BE2C (cell line): ENCODE results near the gene BCL7B.
"Not testable (repeated sequence)": the region's sequence is repeated elsewhere in the genome, so short reads cannot be mapped to it uniquely, and the experiment has no call there.

Experiments used
- DNase-seq: peaks from one replicate; pipeline ENCODE4 v3.0.0-alpha.2; 2020
- H3K27me3 ChIP-seq: fragments of 250-450 bp; sonication (Bioruptor Pico); 2 replicates; pipeline ENCODE4 v1.5.1; 2020; ENCODE audit warnings: mild to moderate bottlenecking
- H3K36me3 ChIP-seq: fragments of 250-450 bp; sonication (Bioruptor Pico); 2 replicates; pipeline ENCODE4 v1.5.1; 2020; ENCODE audit warnings: mild to moderate bottlenecking
- H3K4me1 ChIP-seq: fragments of 250-450 bp; sonication (Bioruptor Pico); 2 replicates; pipeline ENCODE4 v1.5.1; 2020
- H3K4me3 ChIP-seq: 2 replicates; pipeline ENCODE4 v1.5.1; 2011; ENCODE audit warnings: low read depth, low read length
- H3K9me3 ChIP-seq: fragments of 250-450 bp; sonication (Bioruptor Pico); 2 replicates; pipeline ENCODE4 v1.5.1; 2020
- CTCF ChIP-seq: IDR thresholded peaks from 2 replicates; pipeline ENCODE4 v1.5.1; 2012; ENCODE audit warnings: mild to moderate bottlenecking, low read depth, low read length

BCL7B gene

GRCh38 chr7:73537051-73537450, 20.4 kb downstream of the BCL7B start:
- Histone ChIP-seq H3K4me3 (no peak overlapping the region), H3K4me1 (no peaks in the 10 kb centered on the region), H3K27me3 (no peaks in the 10 kb centered on the region), H3K9me3 (no peaks in the 10 kb centered on the region), H3K36me3 (peaks cover 48% of the 10 kb centered on the region)
- no peak for TF ChIP-seq CTCF
- no peak for DNase-seq

GRCh38 chr7:73536479-73536878, 21.0 kb downstream of the BCL7B start:
- H3K4me1 ChIP-seq: no peaks in the 10 kb centered on the region
- TF ChIP-seq CTCF: no peak
- no peaks in the 10 kb centered on the region for H3K27me3 ChIP-seq
- no peaks in the 10 kb centered on the region for H3K9me3 ChIP-seq
- no peak overlapping the region for H3K4me3 ChIP-seq
- DNase-seq: no peak
- H3K36me3 ChIP-seq: peaks cover 42% of the 10 kb centered on the region

GRCh38 chr7:73535918-73536317, 21.6 kb downstream of the BCL7B start:
- H3K4me1 ChIP-seq, DNase-seq, H3K27me3 ChIP-seq, H3K4me3 ChIP-seq, H3K9me3 ChIP-seq: not testable (repeated sequence)
- H3K36me3 ChIP-seq: peaks cover 42% of the 10 kb centered on the region

- Histone ChIP-seq H3K9me3 (no peaks in the 10 kb centered on the region), H3K27me3 (no peaks in the 10 kb centered on the region), H3K4me3 (no peak overlapping the region), H3K36me3 (peaks cover 26% of the 10 kb centered on the region), H3K4me1 (no peaks in the 10 kb centered on the region)
- no peak for DNase-seq
- no peak for TF ChIP-seq CTCF
Measured at GRCh38 chr7:73533742-73534141, 23.7 kb downstream of the BCL7B start.

GRCh38 chr7:73532224-73532623, 25.3 kb downstream of the BCL7B start:
- no peak for DNase-seq
- H3K4me3 ChIP-seq: no peak overlapping the region
- H3K27me3 ChIP-seq: no peaks in the 10 kb centered on the region
- no peak for TF ChIP-seq CTCF
- H3K36me3 ChIP-seq: peaks cover 15% of the 10 kb centered on the region
- H3K4me1 ChIP-seq: no peaks in the 10 kb centered on the region; the same call in 1 of the 2 replicates
- H3K9me3 ChIP-seq: no peaks in the 10 kb centered on the region

GRCh38 chr7:73530800-73531199, 26.7 kb downstream of the BCL7B start:
- peaks cover 4% of the 10 kb centered on the region; the same call in 1 of the 2 replicates for H3K4me1 ChIP-seq
- H3K4me3 ChIP-seq: no peak overlapping the region
- no peak for TF ChIP-seq CTCF
- H3K9me3 ChIP-seq: no peaks in the 10 kb centered on the region
- DNase-seq: no peak
- H3K27me3 ChIP-seq: no peaks in the 10 kb centered on the region
- peaks cover 6% of the 10 kb centered on the region; the same call in 1 of the 2 replicates for H3K36me3 ChIP-seq
